Spleen (tissue), 7 donors: ENCODE measurements around the gene STRN4.

Experiments used
- CTCF ChIP-seq, 11 experiments: fragments of 200-600 bp in 7 of 11; fragments of 450-650 bp in 4 of 11; sonication (generic) in 4 of 11; IDR thresholded peaks in 8 of 11; conservative IDR thresholded peaks in 3 of 11; 1 replicate in 7 of 11; 2 replicates in 4 of 11; pipeline versions ENCODE4 v1.4.0 to v1.8.0; 2016 to 2021; ENCODE audit warnings: antibody characterized with exemption in 11 of 11, inconsistent platforms in 4 of 11, mild to moderate bottlenecking in 1 of 11
- POLR2A ChIP-seq, 3 donors: fragments of 450-650 bp; IDR thresholded peaks; one replicate each; pipeline ENCODE4 v1.5.1; 2017; ENCODE audit warnings: antibody characterized with exemption in 3 of 3, mild to moderate bottlenecking in 1 of 3
- POLR2AphosphoS5 ChIP-seq, 3 donors: sonication (generic); formaldehyde crosslinking; IDR thresholded peaks; one replicate each; pipeline ENCODE4 v1.5.1; 2017; ENCODE audit warnings: antibody characterized with exemption in 3 of 3
- donor health status: DM: no; HTN: no; CAD: no; lungs with moderate emphysema.
- donor health status: DM: no; HTN: no; CAD: no.
- donor health status: DM: no; HTN: no; CAD: no.

DNA sequence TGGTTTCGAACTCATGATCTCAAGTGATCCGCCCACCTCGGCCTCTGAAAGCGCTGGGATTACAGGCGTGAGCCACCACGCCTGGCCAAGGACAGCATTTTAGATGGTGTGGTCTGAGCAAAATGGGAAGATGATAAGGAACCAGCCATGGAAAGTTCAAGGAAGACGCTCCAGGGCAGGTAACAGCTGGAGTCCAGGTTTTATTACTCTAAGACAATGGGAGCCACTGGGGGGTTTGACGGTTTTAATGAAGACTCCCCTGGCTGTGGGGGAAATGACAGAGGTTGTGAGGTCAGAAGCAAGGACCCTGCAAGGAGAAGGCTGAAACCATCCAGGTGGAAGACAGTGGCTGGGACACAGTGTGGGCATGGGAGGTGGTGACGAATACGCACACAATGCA lies 50.2 kb downstream of the STRN4 start:
- TF ChIP-seq POLR2A (IDR thresholded peaks at IDR 0.05) (no peak), CTCF (IDR thresholded peaks at IDR 0.05 in 8 of 11, conservative IDR thresholded peaks at IDR 0.05 in 3 of 11) (no peak), POLR2AphosphoS5 (IDR thresholded peaks at IDR 0.05) (no peak)
